Mesodermal cell (in vitro differentiated cells): Measurements from ENCODE around the gene TNXB.
A peak's percentile ranks its signal among the peaks of the same experiment; 100 is the strongest.

Experiments
- H3K27ac ChIP-seq: 2 replicates; pipeline ENCODE4 v1.7.0; 2013; ENCODE audit warnings: mild to moderate bottlenecking, low read depth, low read length, moderate library complexity; ENCODE audit not compliant: severe bottlenecking
- H3K36me3 ChIP-seq: 2 replicates; pipeline ENCODE4 v1.7.1; 2013; ENCODE audit warnings: mild to moderate bottlenecking, low read length, moderate library complexity; ENCODE audit not compliant: control insufficient read depth, insufficient read depth
- H3K4me1 ChIP-seq: one replicate; pipeline ENCODE4 v1.7.1; 2013; ENCODE audit warnings: mild to moderate bottlenecking, low read length; ENCODE audit not compliant: insufficient read depth, control insufficient read depth, poor library complexity, severe bottlenecking
- H3K4me3 ChIP-seq: 2 replicates; pipeline ENCODE4 v1.7.0; 2013; ENCODE audit warnings: low read length, control low read depth, mild to moderate bottlenecking; ENCODE audit not compliant: insufficient read depth, poor library complexity, severe bottlenecking; ENCODE audit errors: extremely low read depth
- H3K9me3 ChIP-seq: 2 replicates; pipeline ENCODE4 v1.7.1; 2013; ENCODE audit warnings: mild to moderate bottlenecking, low read length, moderate library complexity; ENCODE audit not compliant: control insufficient read depth
- WGBS, 2 experiments: methylation state at CpG; one replicate each; pipeline ENCODE4 v1.1.5; 2013; ENCODE audit warnings: missing lambda C conversion rate in 2 of 2; ENCODE audit not compliant: insufficient coverage in 2 of 2; 5-methylcytosine and 5-hydroxymethylcytosine counted together

Gene TNXB

DNA sequence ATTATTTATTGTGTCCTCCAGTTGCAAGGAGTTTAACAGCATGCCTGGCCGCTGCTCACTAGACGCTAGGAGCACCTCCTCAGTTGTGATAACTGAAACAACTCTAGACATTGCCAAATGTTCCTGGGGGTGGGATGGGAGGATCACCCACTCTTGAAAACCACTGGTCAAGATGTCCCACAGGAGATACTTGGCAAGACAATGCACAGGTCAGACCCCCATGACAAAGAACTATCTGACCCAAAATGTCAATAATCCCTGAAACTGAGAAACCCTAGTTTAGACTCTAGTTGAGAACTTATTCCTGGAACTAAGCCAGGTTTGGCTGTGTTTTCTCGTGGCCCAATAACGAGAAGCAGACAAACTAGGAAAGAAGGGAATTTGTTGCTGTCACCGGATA is 30.5 kb upstream of the TNXB start:
- 97 to 100% methylated on average over 2 to 3 of the region's 5 CpGs for WGBS, 2 experiments
- no peaks in the 10 kb centered on the region for H3K36me3 ChIP-seq
- H3K9me3 ChIP-seq, result no peaks in the 10 kb centered on the region
- H3K27ac ChIP-seq, result no peak overlapping the region
- H3K4me1 ChIP-seq, result no peaks in the 10 kb centered on the region
- H3K4me3 ChIP-seq, result no peak overlapping the region

- Histone ChIP-seq H3K9me3 (no peaks in the 10 kb centered on the region), H3K4me3 (no peak overlapping the region), H3K27ac (no peak overlapping the region), H3K36me3 (no peaks in the 10 kb centered on the region), H3K4me1 (peaks cover 3% of the 10 kb centered on the region)
Observed at GRCh38 chr6:32137454-32137853, 28.3 kb upstream of the TNXB start.

- Histone ChIP-seq H3K9me3 (no peaks in the 10 kb centered on the region), H3K27ac (no peak overlapping the region), H3K36me3 (no peaks in the 10 kb centered on the region), H3K4me1 (peaks cover 11% of the 10 kb centered on the region), H3K4me3 (no peak overlapping the region)
- 86% methylated on average over 4 of the region's 4 CpGs; no CpG with 5 or more reads in 1 of the 2 experiments for WGBS, 2 experiments
Observed at GRCh38 chr6:32133786-32134185, 24.6 kb upstream of the TNXB start.

DNA sequence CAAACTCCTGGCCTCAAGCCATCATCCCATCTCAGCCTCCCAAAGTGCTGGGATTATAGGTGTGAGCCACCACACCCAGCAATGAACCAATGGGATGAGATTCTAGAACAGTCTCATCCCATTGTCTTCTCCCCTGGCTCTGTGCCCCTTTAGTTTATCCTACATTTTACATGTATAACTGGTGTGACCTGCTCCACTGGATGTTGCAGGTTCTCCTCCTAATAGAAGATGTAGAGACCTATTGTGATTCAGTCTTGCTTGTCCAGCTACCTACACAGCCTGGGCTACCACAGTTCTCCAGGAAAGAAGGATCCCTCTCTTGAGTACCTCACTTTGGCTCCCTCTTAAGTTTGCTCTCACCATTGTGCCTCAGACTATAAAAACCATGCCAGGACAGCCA is 23.0 kb upstream of the TNXB start:
- no peak overlapping the region for H3K27ac ChIP-seq
- peaks cover 15% of the 10 kb centered on the region for H3K4me1 ChIP-seq
- no peaks in the 10 kb centered on the region for H3K36me3 ChIP-seq
- H3K9me3 ChIP-seq, result no peaks in the 10 kb centered on the region
- H3K4me3 ChIP-seq, result no peak overlapping the region

GRCh38 chr6:32131439-32131948 is 22.4 kb upstream of the TNXB start:
- H3K27ac ChIP-seq, result no peak overlapping the region
- H3K36me3 ChIP-seq, result peaks cover 2% of the 10 kb centered on the region
- H3K4me1 ChIP-seq, result peaks cover 20% of the 10 kb centered on the region
- 93% methylated on average over 4 to 8 of the region's 14 CpGs for WGBS, 2 experiments
- H3K9me3 ChIP-seq, result no peaks in the 10 kb centered on the region
- no peak overlapping the region for H3K4me3 ChIP-seq

- peaks cover 20% of the 10 kb centered on the region for H3K36me3 ChIP-seq
- no peaks in the 10 kb centered on the region for H3K9me3 ChIP-seq
- peak overlapping the region; percentile 43 for H3K27ac ChIP-seq
- peaks cover 20% of the 10 kb centered on the region for H3K4me1 ChIP-seq
- H3K4me3 ChIP-seq, result peak overlapping the region; percentile 76
- WGBS, 2 experiments, result 45 to 48% methylated on average over 20 to 21 of the region's 22 CpGs
Observed at GRCh38 chr6:32129297-32130088, 20.4 kb upstream of the TNXB start.

DNA sequence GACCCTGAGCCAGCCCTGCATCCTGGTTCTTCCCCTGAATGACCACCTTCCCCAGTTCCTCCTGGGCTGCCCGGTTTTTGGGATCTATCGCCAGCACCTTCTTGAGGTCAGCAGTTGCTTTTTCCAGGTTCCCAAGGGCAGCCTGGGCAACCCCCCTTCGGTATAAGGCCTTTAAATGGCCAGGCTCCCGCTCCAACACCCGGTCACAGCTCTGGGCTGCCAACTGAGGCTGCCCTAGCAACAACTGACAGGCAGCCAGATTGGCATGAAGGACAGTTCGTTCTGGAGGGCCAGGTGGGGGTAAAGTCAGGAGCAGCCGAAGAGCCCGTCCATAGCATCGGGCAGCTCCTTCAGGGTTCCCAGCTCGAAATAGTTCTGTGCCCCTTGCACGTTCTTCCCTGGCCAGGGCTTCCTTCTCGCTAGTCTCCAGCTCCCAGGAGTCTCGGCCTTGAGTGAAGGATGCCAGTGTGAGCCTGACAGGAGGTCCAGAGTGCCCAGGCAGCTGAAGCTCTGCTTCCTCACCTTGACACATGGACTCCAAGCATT is 19.7 kb upstream of the TNXB start:
- peaks cover 17% of the 10 kb centered on the region for H3K4me1 ChIP-seq
- no peaks in the 10 kb centered on the region for H3K9me3 ChIP-seq
- peaks cover 25% of the 10 kb centered on the region for H3K36me3 ChIP-seq
- H3K4me3 ChIP-seq, result peak overlapping the region; percentile 5
- H3K27ac ChIP-seq, result peak overlapping the region; percentile 18
- WGBS, 2 experiments, result 86 to 89% methylated on average over 11 to 13 of the region's 13 CpGs

DNA sequence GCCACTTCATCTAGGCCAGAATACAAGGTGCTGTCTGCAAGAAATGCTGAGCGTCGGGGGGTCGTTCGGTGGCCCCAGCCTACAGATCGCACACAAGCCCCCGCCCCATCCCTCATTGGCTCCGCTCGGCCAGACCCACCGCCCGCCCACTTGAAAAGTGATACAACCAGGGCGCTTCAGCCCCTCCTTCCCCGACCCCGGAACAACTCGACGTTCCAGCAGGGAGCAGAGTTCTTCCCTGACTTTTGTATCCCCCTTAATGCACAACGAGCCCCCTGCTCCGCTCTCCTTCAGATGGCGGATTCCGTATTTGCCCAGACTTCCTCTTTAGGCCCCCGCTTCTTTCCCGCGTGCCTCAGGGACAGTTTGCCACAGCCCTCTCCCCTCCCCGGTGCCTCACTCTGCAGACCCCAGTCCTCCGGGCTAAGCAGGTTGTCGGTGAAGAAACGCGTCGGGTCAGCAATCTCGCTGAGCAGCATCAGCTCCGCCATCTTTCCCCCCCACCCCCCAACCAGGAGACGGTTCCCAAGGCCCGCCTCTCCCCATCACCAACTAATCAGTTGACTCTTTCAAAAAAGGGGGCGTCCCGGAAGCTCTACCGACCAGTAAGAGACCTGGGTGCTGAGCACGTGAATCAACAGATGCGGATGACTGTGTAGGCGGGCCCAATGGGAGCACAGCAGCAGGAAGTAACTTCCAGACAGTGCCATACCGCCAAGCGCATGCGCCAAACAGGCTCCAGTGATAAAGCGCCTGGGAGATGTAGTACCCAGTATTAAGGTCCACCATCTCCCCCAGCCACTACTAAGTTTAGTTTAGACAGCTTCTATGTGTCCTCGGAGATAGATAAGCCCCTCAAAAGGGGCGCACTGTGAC is 18.8 kb upstream of the TNXB start, which contains the start of gene ATF6B:
Gene ATF6B (minus strand): TSS at position 530 of the 876 bp plus-strand sequence. CDS start 39 bp downstream, at position 491.
- H3K27ac ChIP-seq, result peak within 1 kb of the TSS; percentile 94
- 0% methylated on average over 25 to 41 of the region's 44 CpGs for WGBS, 2 experiments
- peaks cover 34% of the 10 kb centered on the region for H3K36me3 ChIP-seq
- H3K9me3 ChIP-seq, result no peaks in the 10 kb centered on the region
- H3K4me3 ChIP-seq, result peak within 1 kb of the TSS; percentile 98
- peaks cover 16% of the 10 kb centered on the region for H3K4me1 ChIP-seq

GRCh38 chr6:32127409-32127716 is 18.2 kb upstream of the TNXB start:
- Histone ChIP-seq H3K4me1 (peaks cover 16% of the 10 kb centered on the region), H3K4me3 (peak overlapping the region; percentile 98), H3K36me3 (peaks cover 36% of the 10 kb centered on the region), H3K9me3 (no peaks in the 10 kb centered on the region), H3K27ac (peak overlapping the region; percentile 94)
- 15 to 28% methylated on average over 7 to 9 of the region's 9 CpGs for WGBS, 2 experiments

GRCh38 chr6:32126880-32127279 is 17.7 kb upstream of the TNXB start:
- H3K27ac ChIP-seq, result no peak overlapping the region
- WGBS, 2 experiments, result 83 to 89% methylated on average over 5 to 7 of the region's 8 CpGs
- peaks cover 40% of the 10 kb centered on the region for H3K36me3 ChIP-seq
- peak overlapping the region; percentile 98 for H3K4me3 ChIP-seq
- H3K4me1 ChIP-seq, result peaks cover 16% of the 10 kb centered on the region
- H3K9me3 ChIP-seq, result no peaks in the 10 kb centered on the region
